HCT116 (cell line): Measurements from ENCODE around the gene ACTR1A.
"Not testable (repeated sequence)": the region's sequence is repeated elsewhere in the genome, so short reads cannot be mapped to it uniquely, and the experiment has no call there.

Source experiments
- EZH2 ChIP-seq: fragments of 200-600 bp; sonication (generic); IDR thresholded peaks from 2 replicates; pipeline ENCODE4 v1.6.1; 2017; ENCODE audit warnings: antibody characterized with exemption, mixed run types
- EZH2phosphoT487 ChIP-seq: fragments of 200-600 bp; IDR thresholded peaks from 2 replicates; pipeline ENCODE4 v1.6.1; 2018; ENCODE audit warnings: antibody characterized with exemption, borderline replicate concordance
- POLR2A ChIP-seq: IDR thresholded peaks from 2 replicates; pipeline ENCODE4 v1.7.0; 2011; ENCODE audit warnings: borderline replicate concordance; ENCODE audit not compliant: insufficient read depth, insufficient read length; ENCODE audit errors: extremely low read depth
- POLR2AphosphoS5 ChIP-seq: IDR thresholded peaks from 2 replicates; pipeline ENCODE4 v1.6.1; 2011; ENCODE audit warnings: mild to moderate bottlenecking, low read depth, low read length, moderate library complexity
- RAD21 ChIP-seq: IDR thresholded peaks from 2 replicates; pipeline ENCODE4 v1.6.1; 2012; ENCODE audit warnings: low read depth, mild to moderate bottlenecking
- SRF ChIP-seq: IDR thresholded peaks from 2 replicates; pipeline ENCODE4 v1.6.1; 2012; ENCODE audit warnings: low read depth
- TF ChIP-seq, protein P1 (sequence below), 3 experiments: fragments of 200-600 bp in 1 of 3; sonication (generic) in 1 of 3; IDR thresholded peaks in 2 of 3; conservative IDR thresholded peaks in 1 of 3; 2 replicates each; pipeline ENCODE4 v1.5.1; 2012 to 2017; ENCODE audit warnings: low read depth in 2 of 3, low read length in 2 of 3, antibody characterized with exemption in 1 of 3, borderline replicate concordance in 1 of 3, control low read depth in 1 of 3, mild to moderate bottlenecking in 1 of 3, mixed read lengths in 1 of 3, mixed run types in 1 of 3, moderate library complexity in 1 of 3; ENCODE audit not compliant: insufficient read depth in 1 of 3
- TF ChIP-seq, protein P2 (sequence below): IDR thresholded peaks from 2 replicates; pipeline ENCODE4 v1.6.1; 2012

DNA sequence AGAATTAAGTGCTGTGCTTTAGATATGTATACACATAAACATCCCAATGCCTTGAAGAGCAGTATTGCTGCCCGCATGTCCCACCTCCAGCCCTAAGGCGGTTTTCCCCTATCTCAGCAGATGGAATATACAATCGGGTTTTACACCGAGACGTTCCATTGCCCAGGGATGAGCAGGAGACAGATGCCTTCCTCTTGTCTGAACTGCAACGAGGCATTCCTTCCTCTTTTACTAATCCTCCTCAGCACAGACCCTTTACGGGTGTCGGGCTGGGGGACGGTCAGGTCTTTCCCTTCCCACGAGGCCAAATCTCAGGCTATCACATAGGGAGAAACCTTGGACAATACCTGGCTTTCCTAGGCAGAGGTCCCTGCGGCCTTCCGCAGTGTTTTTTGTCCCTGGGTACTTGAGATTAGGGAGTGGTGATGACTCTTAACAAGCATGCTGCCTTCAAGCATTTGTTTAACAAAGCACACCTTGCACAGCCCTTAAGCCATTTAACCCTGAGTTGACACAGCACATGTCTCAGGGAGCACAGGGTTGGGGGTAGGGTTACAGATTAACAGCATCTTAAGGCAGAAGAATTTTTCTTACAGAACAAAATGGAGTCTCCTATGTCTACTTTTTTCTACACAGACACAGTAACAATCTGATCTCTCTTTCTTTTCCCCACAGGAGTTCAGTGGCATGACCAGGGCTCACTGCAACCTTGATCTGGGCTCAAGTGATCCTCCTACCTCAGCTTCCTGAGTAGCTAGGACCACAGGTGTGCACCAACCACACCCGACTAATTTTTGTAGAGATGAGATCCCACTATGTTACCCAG, 47.6 kb downstream of the ACTR1A start:
- TF ChIP-seq, protein P1, sequence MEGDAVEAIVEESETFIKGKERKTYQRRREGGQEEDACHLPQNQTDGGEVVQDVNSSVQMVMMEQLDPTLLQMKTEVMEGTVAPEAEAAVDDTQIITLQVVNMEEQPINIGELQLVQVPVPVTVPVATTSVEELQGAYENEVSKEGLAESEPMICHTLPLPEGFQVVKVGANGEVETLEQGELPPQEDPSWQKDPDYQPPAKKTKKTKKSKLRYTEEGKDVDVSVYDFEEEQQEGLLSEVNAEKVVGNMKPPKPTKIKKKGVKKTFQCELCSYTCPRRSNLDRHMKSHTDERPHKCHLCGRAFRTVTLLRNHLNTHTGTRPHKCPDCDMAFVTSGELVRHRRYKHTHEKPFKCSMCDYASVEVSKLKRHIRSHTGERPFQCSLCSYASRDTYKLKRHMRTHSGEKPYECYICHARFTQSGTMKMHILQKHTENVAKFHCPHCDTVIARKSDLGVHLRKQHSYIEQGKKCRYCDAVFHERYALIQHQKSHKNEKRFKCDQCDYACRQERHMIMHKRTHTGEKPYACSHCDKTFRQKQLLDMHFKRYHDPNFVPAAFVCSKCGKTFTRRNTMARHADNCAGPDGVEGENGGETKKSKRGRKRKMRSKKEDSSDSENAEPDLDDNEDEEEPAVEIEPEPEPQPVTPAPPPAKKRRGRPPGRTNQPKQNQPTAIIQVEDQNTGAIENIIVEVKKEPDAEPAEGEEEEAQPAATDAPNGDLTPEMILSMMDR (IDR thresholded peaks at IDR 0.05 in 2 of 3, conservative IDR thresholded peaks at IDR 0.05 in 1 of 3; ENCODE audit: borderline replicate concordance in 1 of 3, insufficient read depth in 1 of 3, low read depth in 2 of 3, low read length in 2 of 3), result not testable (repeated sequence)
- TF ChIP-seq EZH2, EZH2phosphoT487, SRF, RAD21, POLR2A, POLR2AphosphoS5: not testable (repeated sequence)
- TF ChIP-seq, protein P2, sequence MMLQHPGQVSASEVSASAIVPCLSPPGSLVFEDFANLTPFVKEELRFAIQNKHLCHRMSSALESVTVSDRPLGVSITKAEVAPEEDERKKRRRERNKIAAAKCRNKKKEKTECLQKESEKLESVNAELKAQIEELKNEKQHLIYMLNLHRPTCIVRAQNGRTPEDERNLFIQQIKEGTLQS, result not testable (repeated sequence)
